K562 (cell line): ENCODE data around the gene HSPB6. TPM values are rescaled to one million over a fixed set of nuclear protein-coding genes. Genes with fewer than 3 reads are reported as not detected.

ENCODE experiments used
- CTBP1 ChIP-seq: fragments of 450-650 bp; IDR thresholded peaks from 2 replicates; pipeline ENCODE4 v1.6.1; 2016; ENCODE audit warnings: borderline replicate concordance
- CTCFL ChIP-seq: IDR thresholded peaks from 2 replicates; pipeline ENCODE4 v1.6.1; 2011; ENCODE audit warnings: borderline replicate concordance, low read depth, mild to moderate bottlenecking, moderate library complexity, low read length; ENCODE audit not compliant: insufficient read depth, poor library complexity, severe bottlenecking
- CXXC5 ChIP-seq: fragments of 250-450 bp; sonication (Bioruptor Pico); IDR thresholded peaks from 2 replicates; pipeline ENCODE4 v1.8.0; 2022; ENCODE audit warnings: inconsistent platforms, mild to moderate bottlenecking, moderate library complexity
- DNMT1 ChIP-seq: fragments of 450-650 bp; IDR thresholded peaks from 2 replicates; pipeline ENCODE4 v1.6.1; 2016; ENCODE audit warnings: antibody characterized with exemption, mild to moderate bottlenecking
- GABPB1 ChIP-seq: sonication (generic); formaldehyde crosslinking; IDR thresholded peaks from 2 replicates; pipeline ENCODE4 v1.8.0; 2022; ENCODE audit warnings: mild to moderate bottlenecking, missing genetic modification reagents
- HDAC1 ChIP-seq, 2 experiments: fragments of 450-650 bp; IDR thresholded peaks; 2 replicates each; pipeline ENCODE4 v1.6.1; 2016 to 2017; ENCODE audit warnings: inconsistent platforms in 1 of 2, mild to moderate bottlenecking in 1 of 2, moderate library complexity in 1 of 2
- HEY1 ChIP-seq: fragments of 250-450 bp; sonication (Bioruptor Pico); IDR thresholded peaks from 2 replicates; pipeline ENCODE4 v1.5.0; 2020; ENCODE audit warnings: mild to moderate bottlenecking, moderate library complexity, borderline replicate concordance
- KDM2B ChIP-seq: fragments of 250-450 bp; sonication (Bioruptor Pico); IDR thresholded peaks from 2 replicates; pipeline ENCODE4 v1.8.0; 2021; ENCODE audit warnings: mild to moderate bottlenecking, moderate library complexity
- MCM3 ChIP-seq: fragments of 450-650 bp; IDR thresholded peaks from 2 replicates; pipeline ENCODE4 v1.6.1; 2016
- NR2C2 ChIP-seq, 2 experiments: fragments of 200-800 bp in 1 of 2; sonication (Bioruptor generic) in 1 of 2; sonication (generic) in 1 of 2; formaldehyde crosslinking in 1 of 2; IDR thresholded peaks; 2 replicates each; pipeline versions ENCODE4 v1.6.1 to v1.8.0; 2016 to 2022; ENCODE audit warnings: mild to moderate bottlenecking in 1 of 2, missing compliant biosample characterization in 1 of 2, missing genetic modification characterization in 1 of 2, missing genetic modification reagents in 1 of 2
- PCBP1 ChIP-seq: fragments of 200-400 bp; formaldehyde crosslinking; IDR thresholded peaks from 2 replicates; pipeline ENCODE4 v1.6.1; 2018; ENCODE audit warnings: mild to moderate bottlenecking, low read depth, low read length; ENCODE audit not compliant: poor library complexity, severe bottlenecking
- PHF20 ChIP-seq: fragments of 450-650 bp; IDR thresholded peaks from 2 replicates; pipeline ENCODE4 v1.6.1; 2018; ENCODE audit not compliant: partially characterized antibody
- PHF8 ChIP-seq: fragments of 200-600 bp; sonication (generic); IDR thresholded peaks from 2 replicates; pipeline ENCODE4 v1.6.1; 2012; ENCODE audit warnings: mixed run types, mild to moderate bottlenecking, inconsistent platforms, low read length, moderate library complexity, borderline replicate concordance
- PPARD ChIP-seq: fragments of 250-450 bp; sonication (Bioruptor Pico); IDR thresholded peaks from 2 replicates; pipeline ENCODE4 v1.8.0; 2022; ENCODE audit warnings: inconsistent platforms, mild to moderate bottlenecking, moderate library complexity
- PYGO2 ChIP-seq: fragments of 450-650 bp; IDR thresholded peaks from 2 replicates; pipeline ENCODE4 v1.6.1; 2016; ENCODE audit warnings: mild to moderate bottlenecking, missing genetic modification characterization, moderate library complexity, missing compliant biosample characterization
- SMAD3 ChIP-seq: fragments of 450-650 bp; formaldehyde crosslinking; conservative IDR thresholded peaks from 2 replicates; pipeline ENCODE4 v1.4.0; 2020; ENCODE audit warnings: mild to moderate bottlenecking
- STAG1 ChIP-seq: sonication (generic); formaldehyde crosslinking; IDR thresholded peaks from 2 replicates; pipeline ENCODE4 v1.5.0; 2020; ENCODE audit warnings: missing genetic modification reagents, borderline replicate concordance
- ZEB2 ChIP-seq: fragments of 450-650 bp; IDR thresholded peaks from 2 replicates; pipeline ENCODE4 v1.6.1; 2016
- ZNF23 ChIP-seq: fragments of 250-450 bp; sonication (Bioruptor Pico); IDR thresholded peaks from 2 replicates; pipeline ENCODE4 v1.4.0; 2020; ENCODE audit warnings: mild to moderate bottlenecking
- ZNF280B ChIP-seq: fragments of 250-450 bp; sonication (Bioruptor Pico); IDR thresholded peaks from 2 replicates; pipeline ENCODE4 v1.5.1; 2021; ENCODE audit warnings: mild to moderate bottlenecking
- ZNF398 ChIP-seq: fragments of 250-450 bp; sonication (Bioruptor Pico); IDR thresholded peaks from 2 replicates; pipeline ENCODE4 v1.8.0; 2021; ENCODE audit warnings: moderate library complexity, mild to moderate bottlenecking, inconsistent platforms
- polyA plus RNA-seq, 8 experiments: library from polyadenylated mRNA; depleted of rRNA in 4 of 8; stranded (reverse) in 5 of 8; unstranded in 3 of 8; fragments of >200 nt; fragmentation: Nextera tagmentation in 2 of 8; fragmentation: Illumina TruSeq in 1 of 8; extraction: Ambion mirVana in 2 of 8; extraction: Trizol in 1 of 8; gene quantifications; 2 replicates each; pipeline versions ENCODE4 v1.2.1 to v1.2.3, GENCODE V29; 2011 to 2014; ENCODE audit warnings: inconsistent platforms in 1 of 8, missing spikeins in 1 of 8
- total RNA-seq, 7 experiments: library from RNA; depleted of rRNA in 6 of 7; stranded (reverse); fragments of >200 nt in 6 of 7; fragmentation: Illumina TruSeq in 2 of 7; extraction: Trizol in 2 of 7; gene quantifications; 2 replicates each; pipeline versions ENCODE4 v1.2.1 to v1.2.3, GENCODE V29; 2011 to 2021; ENCODE audit warnings: low replicate concordance in 1 of 7
- TF ChIP-seq, protein P1 (sequence below): fragments of 250-450 bp; sonication (Bioruptor Pico); IDR thresholded peaks from 2 replicates; pipeline ENCODE4 v1.8.0; 2022; ENCODE audit warnings: moderate library complexity, mild to moderate bottlenecking, inconsistent platforms

The HSPB6 gene
- total and polyA plus RNA-seq, 9 of the 15 experiments (the other 6 are each of a cell fraction or from before 2014, with no cell fraction given), result 0.55 TPM; not detected in 8

DNA sequence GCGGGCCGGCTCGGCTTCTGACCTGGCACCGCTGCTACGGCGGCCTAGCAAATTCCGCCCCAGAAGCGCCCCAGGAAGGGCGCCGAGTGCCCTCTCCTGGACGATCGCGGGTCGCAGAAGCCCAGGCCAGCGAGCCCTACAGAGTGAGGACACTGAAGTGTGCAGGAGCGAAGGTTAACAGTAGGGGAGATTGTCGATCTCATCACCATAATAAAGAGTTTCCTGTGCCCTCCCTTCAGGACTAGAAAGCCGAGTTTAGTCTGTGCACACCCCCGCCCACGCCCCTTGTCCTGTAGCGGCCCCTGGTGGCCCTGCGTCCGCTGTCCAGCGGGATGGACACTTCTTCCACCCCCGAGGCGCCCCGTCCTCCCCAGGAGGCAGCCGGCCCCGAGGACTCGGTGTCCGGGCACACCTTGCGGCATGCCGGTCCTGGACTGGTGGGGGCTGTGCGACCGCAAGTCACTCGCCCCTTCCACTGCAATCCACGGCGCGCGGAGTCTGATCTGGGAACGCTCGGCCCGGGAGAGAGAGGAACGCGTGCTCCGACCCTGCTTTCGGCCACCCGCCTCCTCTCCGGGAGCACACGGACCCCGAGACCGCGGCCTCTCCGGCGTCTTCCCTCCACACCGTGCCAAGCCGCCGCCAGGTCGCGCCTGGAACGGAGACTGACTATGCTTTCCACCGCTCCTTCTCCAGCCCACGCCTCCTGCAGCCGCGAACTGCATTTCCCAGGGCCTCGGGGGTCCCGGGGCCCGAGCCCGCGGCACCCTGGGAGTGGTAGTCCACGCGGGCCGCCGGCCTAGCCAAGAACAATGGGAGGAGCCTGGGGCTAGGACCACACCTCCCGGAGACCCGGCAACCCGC, 39.8 kb downstream of the HSPB6 start (continued):
- TF ChIP-seq CTCFL (peak; percentile 81), ZNF280B (CRISPR knock-in tag) (no peak), KDM2B (0 out of 2 replicates have a peak, but pooled peaks have one; percentile 25), HEY1 (CRISPR knock-in tag) (no peak), PYGO2 (tag) (no peak), HDAC1 (IDR thresholded peaks at IDR 0.05) (peak in 1 of 2 experiments; percentile 82; a peak in 1 of 4 replicates), CXXC5 (CRISPR knock-in tag) (0 out of 2 replicates have a peak, but pooled peaks have one; percentile 72), DNMT1 (no peak), PHF20 (no peak), CTBP1 (peak; percentile 81; the same call in 1 of the 2 replicates), ZEB2 (no peak), ZNF398 (no peak), NR2C2 (CRISPR knock-in tag; IDR thresholded peaks at IDR 0.05) (peak; percentile 14; the same call in 1 of the 2 replicates), NR2C2 (tag; IDR thresholded peaks at IDR 0.05) (peak; percentile 95), ZNF23 (CRISPR knock-in tag) (no peak), SMAD3 (CRISPR knock-in tag) (peak; percentile 34; the same call in 1 of the 2 replicates), PPARD (CRISPR knock-in tag) (no peak), STAG1 (CRISPR knock-in tag) (peak; percentile 93), PCBP1 (peak; percentile 24), MCM3 (no peak), GABPB1 (CRISPR knock-in tag) (peak; percentile 58), PHF8 (peak; percentile 66; the same call in 1 of the 2 replicates)
- TF ChIP-seq, protein P1, sequence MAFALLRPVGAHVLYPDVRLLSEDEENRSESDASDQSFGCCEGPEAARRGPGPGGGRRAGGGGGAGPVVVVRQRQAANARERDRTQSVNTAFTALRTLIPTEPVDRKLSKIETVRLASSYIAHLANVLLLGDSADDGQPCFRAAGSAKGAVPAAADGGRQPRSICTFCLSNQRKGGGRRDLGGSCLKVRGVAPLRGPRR (CRISPR knock-in tag), result no peak
